Esophagus muscularis mucosa (tissue), 3 donors: ENCODE measurements around the gene SERTAD2.

Source experiments
- POLR2A ChIP-seq: fragments of 450-650 bp; IDR thresholded peaks from one replicate; pipeline ENCODE4 v1.6.1; 2017; ENCODE audit warnings: antibody characterized with exemption, moderate library complexity, mild to moderate bottlenecking, low read depth
- POLR2AphosphoS5 ChIP-seq, 2 donors: sonication (generic); formaldehyde crosslinking; IDR thresholded peaks; one replicate each; pipeline ENCODE4 v1.6.1; 2017; ENCODE audit warnings: antibody characterized with exemption in 2 of 2
- TF ChIP-seq, protein P1 (sequence below), 3 experiments: fragments of 200-600 bp in 2 of 3; fragments of 450-650 bp in 1 of 3; sonication (generic) in 2 of 3; IDR thresholded peaks; one replicate each; pipeline ENCODE4 v1.5.1; 2017 to 2019; ENCODE audit warnings: antibody characterized with exemption in 3 of 3, mild to moderate bottlenecking in 2 of 3, moderate library complexity in 1 of 3

DNA sequence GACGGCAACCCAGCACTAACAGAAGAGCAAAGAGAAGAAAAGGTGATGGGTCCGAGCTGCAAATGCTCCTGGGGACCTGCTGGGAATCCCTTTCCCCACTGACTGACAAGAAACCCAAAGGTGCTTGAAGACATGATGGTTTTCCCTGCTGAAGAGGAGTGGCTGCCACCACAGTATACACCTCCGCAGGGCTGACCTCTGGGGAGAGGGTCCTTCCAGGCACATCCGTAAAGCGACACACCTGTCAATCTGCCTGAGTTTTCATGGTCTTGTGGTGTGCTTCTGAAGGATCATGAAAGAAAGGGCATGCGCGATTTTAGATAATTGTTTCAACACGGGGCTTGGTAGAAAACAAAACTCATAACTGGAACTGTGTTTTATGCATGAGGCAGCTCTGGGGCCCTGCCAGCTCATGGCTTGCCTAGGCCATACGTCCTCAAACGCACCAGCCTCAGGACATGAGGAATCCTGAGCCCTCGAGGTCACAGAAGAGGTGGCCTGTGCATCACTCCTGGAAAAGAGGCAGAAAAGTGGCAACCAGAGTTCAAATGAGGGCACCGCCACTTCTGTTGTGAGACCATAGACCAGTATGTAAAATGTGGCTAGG, 51.8 kb downstream of the SERTAD2 start:
- TF ChIP-seq, protein P1, sequence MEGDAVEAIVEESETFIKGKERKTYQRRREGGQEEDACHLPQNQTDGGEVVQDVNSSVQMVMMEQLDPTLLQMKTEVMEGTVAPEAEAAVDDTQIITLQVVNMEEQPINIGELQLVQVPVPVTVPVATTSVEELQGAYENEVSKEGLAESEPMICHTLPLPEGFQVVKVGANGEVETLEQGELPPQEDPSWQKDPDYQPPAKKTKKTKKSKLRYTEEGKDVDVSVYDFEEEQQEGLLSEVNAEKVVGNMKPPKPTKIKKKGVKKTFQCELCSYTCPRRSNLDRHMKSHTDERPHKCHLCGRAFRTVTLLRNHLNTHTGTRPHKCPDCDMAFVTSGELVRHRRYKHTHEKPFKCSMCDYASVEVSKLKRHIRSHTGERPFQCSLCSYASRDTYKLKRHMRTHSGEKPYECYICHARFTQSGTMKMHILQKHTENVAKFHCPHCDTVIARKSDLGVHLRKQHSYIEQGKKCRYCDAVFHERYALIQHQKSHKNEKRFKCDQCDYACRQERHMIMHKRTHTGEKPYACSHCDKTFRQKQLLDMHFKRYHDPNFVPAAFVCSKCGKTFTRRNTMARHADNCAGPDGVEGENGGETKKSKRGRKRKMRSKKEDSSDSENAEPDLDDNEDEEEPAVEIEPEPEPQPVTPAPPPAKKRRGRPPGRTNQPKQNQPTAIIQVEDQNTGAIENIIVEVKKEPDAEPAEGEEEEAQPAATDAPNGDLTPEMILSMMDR (IDR thresholded peaks at IDR 0.05): no peak
- TF ChIP-seq POLR2AphosphoS5 (IDR thresholded peaks at IDR 0.05): no peak
- TF ChIP-seq POLR2A: no peak
